GM21737 (cell line): Measurements from ENCODE around the gene SLC7A8.

Experiments used
- ATAC-seq: cut with Tn5 transposase; IDR thresholded peaks from one replicate; pipeline ENCODE4 v1.9.1; 2021; ENCODE audit warnings: mild to moderate bottlenecking, moderate library complexity; ENCODE audit not compliant: unreplicated experiment

The SLC7A8 gene

GRCh38 chr14:23183158-23183470, 346 bp downstream of the SLC7A8 start:
- no peak for ATAC-seq

- ATAC-seq = no peak
Measured at GRCh38 chr14:23182372-23183157, 895 bp downstream of the SLC7A8 start.

- ATAC-seq = no peak
Measured at GRCh38 chr14:23181946-23182345, 1.5 kb downstream of the SLC7A8 start.

GRCh38 chr14:23181453-23181852, 2.0 kb downstream of the SLC7A8 start:
- no peak for ATAC-seq

DNA sequence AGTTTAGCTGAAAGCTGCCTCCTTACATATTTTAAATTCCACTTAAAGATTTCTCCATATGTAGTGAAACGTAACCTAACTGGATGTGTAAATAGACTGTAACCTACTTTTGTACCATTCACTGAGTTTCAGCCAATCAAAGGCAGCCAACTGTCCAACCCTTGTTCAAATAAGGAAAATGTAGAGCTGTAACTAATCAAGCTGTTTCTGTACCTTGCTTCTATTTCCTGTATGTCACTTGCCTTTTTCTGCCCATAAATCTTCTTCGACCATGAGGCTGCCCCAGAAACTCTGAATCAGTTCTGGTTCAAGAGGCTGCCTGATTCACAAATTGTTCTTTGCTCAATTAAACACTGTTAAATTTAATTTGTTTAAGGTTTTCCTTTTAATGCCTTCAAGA, 6.3 kb downstream of the SLC7A8 start:
- ATAC-seq = no peak

DNA sequence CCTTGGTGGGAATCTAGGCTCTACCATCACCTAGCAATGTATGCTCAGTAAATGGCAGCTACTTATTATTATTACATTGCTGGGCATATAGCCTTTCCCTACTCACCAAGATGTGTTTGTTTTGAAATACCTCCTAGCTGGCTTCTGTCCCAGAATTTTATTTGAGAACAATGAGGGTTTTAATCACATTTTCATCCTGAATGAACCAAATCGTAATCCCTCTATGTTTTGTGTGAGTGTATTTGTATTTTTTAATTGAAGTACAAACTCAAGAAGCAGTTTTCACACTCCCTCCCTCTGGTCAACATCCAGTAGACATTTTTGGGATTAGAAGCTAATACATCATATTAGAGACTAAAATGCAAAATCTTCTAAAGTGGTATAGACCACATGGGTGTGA, 7.6 kb downstream of the SLC7A8 start:
- no peak for ATAC-seq

DNA sequence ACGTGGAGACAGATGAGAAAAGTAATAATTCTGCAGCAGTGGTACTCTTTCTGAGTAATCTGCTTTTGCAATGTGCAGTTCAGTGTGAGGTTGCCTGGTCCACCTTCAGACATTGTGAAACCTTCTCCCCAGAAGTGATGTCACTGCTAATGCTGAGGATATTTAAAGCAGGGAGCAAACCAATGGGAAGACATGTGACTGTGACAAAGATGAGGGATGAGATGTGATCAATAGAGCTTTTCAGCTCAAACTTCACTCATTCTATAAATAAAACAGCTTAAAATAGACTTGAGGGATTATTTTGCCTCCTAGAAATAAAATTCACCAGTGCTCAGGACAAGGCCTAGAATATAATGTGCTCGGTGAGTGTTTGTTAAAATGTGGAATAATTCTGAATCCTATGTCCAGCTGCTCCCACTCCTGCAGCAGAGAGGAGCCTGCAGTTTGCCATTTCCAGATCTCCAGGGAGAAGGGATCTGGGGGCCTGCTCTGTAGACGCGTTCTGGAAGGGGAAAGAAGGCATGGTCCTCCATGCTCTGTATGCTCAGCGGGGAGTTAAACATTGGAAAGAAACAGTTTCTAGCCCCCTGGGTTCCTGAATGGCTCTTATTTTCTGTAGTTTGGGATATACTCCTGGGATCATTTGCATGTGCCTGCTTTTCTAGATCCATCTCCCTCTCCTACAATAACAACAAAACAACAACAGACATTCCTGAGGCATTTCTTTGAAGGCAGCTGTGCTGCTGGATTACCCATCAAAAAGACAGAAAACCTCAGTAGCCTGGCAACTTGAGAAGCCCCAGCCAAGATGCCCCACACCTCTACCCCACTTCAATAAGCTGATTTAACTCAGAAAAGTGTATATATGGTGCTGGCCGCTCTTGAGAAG, 8.9 kb downstream of the SLC7A8 start:
- no peak for ATAC-seq

GRCh38 chr14:23173796-23174195, 9.7 kb downstream of the SLC7A8 start:
- no peak for ATAC-seq

- ATAC-seq = no peak
Measured at GRCh38 chr14:23173031-23173430, 10.4 kb downstream of the SLC7A8 start.

GRCh38 chr14:23172574-23172973, 10.9 kb downstream of the SLC7A8 start:
- ATAC-seq = no peak

GRCh38 chr14:23172096-23172495, 11.4 kb downstream of the SLC7A8 start:
- no peak for ATAC-seq

- no peak for ATAC-seq
Measured at GRCh38 chr14:23171222-23171975, 12.1 kb downstream of the SLC7A8 start.

DNA sequence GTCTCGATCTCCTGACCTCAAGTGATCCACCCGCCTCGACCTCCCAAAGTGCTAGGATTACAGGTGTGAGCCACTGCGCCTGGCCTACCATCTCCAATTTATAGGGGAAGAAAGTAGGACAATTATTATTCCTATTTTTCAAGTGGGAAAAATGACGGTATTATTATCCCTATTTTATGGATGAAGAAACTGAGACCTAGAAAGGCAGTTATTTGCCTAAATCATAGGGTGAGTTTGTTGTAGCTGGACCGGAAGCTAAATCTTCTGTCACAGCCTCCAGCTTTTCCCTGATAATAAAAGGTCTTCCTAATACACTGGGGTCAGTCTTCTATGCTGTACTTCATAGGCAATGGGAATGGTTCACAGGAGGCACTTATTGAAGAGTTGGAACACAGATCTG, 13.8 kb downstream of the SLC7A8 start:
- no peak for ATAC-seq

GRCh38 chr14:23168246-23168645, 15.2 kb downstream of the SLC7A8 start:
- no peak for ATAC-seq

- ATAC-seq = no peak
Measured at GRCh38 chr14:23167116-23167847, 16.2 kb downstream of the SLC7A8 start.

DNA sequence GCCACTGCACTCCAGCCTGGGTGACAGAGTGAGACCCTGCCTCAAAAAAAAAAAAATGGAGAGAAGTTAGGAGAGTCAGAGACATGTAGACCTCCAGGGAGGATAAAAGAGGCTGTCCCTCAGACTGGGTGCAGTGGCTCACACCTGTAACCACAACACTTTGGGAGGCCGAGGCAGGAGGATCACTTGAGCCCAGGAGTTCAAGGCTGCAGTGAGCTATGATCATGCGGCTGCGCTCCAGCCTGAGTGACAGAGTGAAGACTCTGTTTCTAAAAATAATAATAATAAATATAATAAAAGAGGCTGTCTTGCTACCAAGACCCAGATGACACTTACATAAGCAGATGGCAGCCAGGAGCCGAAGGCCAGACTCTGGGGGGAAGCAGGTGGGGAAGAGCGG, 18.5 kb downstream of the SLC7A8 start:
- no peak for ATAC-seq

DNA sequence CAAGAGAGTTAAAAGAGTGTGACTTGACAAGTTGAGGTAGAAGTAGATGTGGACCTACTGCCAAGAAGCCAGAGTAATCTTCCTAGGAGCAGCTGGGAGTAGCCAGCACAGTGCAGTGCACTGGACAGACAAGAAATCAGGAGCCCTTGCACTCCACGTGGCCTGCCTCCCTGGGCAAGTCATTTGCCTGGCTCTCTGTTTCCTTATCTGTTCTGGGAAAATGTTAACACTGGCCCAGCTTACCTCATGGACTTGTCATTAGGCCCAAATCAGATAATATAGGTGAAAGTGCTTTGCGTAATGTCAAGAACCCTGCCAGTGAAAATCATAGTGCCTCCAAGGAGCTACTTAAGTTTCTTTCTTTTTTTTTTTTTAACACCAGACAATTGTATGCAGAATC, 19.2 kb downstream of the SLC7A8 start:
- no peak for ATAC-seq

GRCh38 chr14:23163830-23164229, 19.6 kb downstream of the SLC7A8 start:
- no peak for ATAC-seq

DNA sequence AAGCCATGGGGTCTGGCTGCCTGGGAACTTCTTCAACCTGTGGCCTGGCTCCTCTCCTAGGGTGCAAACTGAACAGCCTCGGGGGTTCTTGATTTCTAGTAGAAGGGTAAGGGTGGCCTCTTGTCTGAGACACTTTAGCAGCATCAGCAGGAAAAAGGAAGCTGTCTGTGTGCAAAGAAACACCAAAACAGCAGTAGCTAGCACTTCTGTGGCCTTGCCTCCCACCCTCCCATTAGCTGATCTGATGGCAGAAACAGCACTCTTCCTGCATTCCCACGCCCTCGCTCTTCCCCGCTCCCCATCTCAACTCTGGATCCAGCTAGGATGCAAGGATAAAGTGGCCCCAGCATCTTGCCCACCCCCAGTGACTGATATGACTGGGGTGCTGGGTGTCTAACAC, 20.7 kb downstream of the SLC7A8 start:
- no peak for ATAC-seq

GRCh38 chr14:23162005-23162404, 21.5 kb downstream of the SLC7A8 start:
- no peak for ATAC-seq
